NCI-H774 (cell line): ENCODE measurements around the gene PSAT1.

Experiments
- DNase-seq: peaks from one replicate; lab custom pipeline; 2025; lab: John Stamatoyannopoulos, UW

PSAT1 gene

DNA sequence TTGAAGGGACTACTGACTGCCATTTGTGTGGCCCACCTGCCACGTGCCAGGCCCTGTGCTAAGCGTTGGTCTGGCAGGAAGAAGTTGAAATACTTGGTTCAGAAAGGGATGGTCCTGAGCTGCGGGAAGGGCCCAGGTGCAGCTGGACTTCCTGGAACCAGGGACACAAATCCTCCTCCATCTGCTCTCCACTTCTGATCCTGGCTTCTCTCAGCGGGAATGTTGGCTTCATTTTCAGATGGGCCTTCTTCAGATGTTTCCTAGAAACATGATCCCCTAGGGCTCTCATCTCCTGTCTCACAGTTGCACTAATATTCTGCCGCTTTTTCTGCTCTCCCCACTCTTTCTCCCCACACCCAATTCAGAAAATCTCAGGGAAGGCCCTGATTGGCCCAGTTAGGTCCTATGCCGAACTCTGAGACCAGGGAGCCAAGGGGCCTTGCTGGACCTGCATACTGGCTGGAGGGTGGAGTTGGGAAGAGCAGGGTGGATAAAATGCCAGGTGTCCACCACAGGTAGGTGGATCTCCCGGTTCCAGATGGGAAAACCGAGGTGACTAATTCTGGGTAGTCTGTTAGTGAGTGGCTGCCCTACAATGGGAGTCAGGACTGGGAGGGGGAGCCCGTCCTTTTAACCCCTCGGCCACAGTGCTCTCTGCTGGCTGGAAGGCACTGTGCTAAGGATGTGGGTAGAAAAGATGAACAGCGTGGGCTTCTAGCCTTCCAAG lies 19.4 kb downstream of the PSAT1 start:
- no peak for DNase-seq

DNA sequence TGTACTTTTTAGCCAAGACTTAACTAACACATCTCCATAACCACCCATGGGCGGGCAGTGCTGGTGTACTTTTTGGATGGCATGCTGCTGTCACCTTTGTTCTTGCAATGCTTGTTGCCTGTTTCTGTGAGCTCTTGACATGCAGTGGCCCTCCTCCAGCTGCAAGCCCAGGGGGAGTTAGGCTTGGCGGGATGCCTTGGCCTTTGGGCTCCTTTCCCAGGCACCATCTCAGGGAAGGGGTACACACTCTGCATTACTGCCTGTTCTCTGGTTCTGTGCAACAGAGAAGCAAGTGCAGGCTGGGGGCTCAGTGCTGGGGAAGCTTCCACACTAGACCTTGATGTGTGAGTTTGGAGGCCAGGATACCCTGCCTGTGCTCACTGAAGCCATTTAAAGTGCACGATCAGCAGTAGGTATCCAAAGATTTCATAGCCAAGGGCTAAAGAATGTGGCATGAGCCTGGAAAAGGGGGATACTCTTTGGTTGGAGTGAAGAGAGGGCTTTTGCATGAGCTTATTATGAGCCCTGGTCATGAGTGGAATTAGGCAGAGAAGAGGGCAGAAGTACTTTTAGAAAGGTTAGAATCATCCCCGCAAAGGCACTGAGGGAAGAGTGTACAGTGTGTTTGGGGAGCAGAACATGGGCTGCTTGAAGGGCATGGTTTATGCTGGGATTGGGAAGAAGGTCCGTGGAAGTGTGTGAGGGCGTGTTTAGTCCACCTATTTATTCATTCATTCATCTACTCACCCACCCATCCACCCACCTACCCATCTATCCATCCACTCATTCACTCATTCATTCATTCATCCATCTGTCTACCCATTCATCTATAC lies 22.5 kb downstream of the PSAT1 start:
- no peak for DNase-seq

DNA sequence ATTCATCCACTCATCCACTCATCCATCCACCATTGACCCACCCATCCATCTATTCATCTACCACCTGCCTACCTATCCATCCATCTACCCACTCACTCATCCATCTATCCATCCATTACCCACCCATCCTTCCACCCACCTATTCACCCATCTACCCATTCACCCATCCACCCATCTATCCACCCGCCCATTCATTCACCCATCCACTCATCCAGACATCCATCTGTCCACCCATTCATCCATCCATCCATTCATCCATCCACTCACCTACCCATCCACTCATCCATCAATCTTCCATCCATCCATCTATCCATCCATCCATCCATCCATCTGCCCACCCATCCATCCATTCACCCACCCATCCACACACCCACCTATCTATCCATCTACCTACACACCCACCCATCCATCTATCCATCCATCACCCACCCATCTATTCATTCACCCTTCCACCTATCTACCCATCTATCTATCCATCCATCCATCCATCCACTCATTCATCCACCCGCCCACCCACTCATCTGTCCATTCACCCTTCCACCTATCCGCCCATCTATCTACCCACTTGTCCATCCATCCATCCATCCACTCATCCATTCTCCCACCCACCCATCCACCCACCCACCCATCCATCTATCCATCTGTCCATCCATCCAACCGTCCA lies 23.2 kb downstream of the PSAT1 start:
- no peak for DNase-seq

DNA sequence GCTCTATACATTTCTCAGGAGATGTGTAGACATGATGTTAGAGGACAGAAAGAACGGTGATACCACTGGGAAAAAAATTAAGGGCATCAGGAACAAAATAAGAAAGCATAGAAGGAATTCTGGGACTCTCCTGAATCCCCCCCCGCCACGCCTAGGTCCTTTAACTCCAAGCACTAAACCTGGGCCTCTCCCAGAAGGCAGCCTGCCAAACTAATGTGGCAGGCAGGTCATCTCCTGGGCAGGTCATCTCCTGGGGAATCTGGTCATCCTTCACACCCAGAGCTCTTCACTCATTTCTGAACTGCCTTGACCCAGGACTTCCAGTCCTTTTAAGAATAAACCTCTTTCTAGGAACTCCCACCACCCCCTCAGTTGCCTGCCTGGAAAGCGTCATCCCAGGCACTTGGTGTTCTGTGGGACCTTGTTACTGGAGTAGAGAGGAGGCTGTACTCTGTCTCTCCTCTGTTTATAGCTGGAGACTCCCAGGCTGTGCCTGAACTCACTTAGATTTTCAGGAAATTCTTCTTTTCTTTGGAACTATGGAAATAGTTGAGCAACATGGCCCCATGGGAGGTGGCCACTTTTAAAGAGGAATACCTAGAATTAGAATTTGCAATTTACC lies 24.1 kb downstream of the PSAT1 start:
- no peak for DNase-seq

DNA sequence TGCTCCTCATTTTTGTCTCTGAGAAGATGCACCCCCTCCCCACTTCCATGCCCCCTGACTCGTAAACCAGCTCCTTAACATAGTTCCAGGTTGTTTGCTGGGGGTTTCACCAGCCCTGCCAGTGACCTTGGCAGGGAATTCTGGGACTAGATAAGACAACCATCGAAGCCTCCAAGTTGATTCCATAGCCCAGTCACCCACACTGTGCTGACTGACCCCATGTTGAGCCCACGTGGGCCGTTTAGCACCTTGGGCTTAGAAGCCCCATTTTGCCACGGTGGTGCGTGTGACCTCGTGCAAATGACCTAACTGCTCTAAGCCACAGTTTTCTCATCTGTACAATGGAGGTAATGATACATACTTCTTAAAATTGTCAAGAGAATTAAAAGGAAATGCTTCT lies 24.6 kb downstream of the PSAT1 start:
- DNase-seq = no peak

DNA sequence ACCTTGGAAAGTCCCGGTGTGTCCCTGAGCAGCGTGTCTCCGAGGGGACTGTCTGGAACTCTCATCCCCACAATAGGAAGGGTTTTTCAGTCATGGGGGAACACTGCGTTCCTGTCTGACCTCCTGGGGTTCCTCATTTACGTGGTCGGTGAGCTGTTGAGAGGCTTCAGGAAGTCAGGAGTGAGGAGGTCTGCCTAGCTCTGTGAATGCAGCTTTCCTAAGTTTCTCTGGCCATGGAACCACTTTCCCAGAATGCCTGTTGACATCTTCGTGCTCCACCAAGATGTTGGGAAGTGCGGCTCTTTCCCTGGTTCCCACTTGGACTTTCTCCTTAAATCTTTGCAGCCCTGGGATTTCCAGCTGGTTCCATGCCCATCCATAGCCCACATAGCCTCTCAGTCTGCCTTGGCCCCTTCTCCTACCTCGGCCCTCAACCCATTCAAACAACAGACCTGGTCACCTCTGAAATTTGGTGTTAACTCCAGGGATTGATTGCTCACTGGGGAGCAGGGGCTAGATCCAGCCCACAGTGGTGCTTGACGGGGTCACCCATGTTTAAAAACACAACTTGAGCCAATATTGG lies 27.2 kb downstream of the PSAT1 start:
- no peak for DNase-seq

DNA sequence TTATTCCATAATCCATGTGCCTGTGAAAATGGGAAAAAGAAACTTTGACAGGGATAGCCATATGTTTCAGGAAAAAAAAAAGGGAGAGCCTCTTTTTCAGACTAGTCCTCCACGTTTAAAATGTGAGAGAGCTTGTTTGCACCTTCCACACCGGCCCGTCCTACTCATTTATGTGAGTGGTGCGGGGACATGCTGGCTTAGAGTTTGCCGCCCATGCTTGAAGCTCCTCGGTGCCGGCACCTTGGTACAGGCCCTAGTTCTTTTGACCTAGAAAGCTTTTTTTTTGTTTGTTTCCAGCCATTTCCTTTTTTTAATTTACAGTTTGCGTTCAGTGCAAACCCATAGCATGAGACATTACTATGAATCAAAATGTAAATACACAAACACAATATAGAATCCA lies 27.8 kb downstream of the PSAT1 start:
- DNase-seq = no peak

DNA sequence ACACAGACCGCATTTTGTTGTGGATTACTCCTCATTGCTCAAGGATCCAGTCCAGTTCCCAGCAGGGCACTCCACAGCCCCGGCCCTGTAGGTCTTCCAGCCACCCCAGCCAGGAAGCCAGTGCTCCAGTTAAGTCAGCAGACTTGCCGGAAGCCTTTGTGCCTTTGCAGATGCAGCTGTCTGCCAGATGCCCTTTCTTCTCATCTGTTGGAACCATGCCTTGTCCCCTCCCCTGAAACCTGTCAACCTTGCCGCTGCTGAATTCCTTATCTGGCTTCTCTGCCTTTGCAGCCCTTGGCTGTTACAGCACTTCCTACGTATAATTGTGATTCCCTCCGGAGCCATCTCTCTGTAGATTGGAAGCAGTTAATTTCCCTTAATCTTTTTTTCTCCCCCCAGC lies 28.4 kb downstream of the PSAT1 start:
- DNase-seq = no peak

DNA sequence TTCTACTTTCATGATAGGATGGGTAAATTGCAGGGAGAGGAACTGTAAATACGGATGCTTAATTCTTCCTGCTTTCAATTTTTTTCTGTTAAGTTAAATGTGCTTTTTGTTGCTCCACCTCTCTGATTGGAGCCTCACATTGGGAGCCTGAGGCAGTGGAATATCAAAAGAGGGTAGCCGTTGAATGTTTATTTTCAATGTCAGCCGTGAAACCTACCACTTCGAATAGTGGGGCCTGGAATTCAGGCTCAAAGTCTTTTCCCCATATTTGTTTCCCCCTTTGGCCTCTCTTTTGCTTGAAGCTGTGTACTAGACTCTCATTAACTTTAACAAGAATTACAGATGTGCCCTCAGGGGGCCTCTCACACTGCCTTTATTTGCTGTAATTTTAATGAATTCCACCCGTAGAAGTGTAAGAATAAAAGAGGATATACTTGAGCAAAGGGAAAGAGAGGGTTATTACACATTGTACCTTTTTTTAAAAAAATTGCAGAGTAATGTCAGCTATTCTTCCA lies 29.0 kb downstream of the PSAT1 start:
- DNase-seq = no peak

DNA sequence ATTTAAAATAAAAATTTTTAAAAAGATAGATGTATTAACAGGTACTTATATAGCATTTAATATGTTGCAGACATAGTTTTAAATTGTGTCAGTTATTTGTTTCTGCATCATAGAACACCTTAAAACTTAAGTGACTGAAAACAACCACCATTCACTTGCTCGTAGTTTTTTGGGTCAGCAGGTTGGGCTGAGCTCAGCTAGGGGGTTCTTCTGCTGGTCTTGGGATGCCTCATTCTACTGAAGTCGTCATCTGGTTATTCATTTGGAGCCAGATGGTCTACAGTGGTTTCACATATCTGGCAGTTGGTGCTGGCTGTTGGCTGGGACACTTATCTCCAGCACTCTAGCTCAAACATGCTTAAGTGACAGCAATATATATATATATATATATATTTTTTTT lies 29.6 kb downstream of the PSAT1 start:
- DNase-seq = no peak

DNA sequence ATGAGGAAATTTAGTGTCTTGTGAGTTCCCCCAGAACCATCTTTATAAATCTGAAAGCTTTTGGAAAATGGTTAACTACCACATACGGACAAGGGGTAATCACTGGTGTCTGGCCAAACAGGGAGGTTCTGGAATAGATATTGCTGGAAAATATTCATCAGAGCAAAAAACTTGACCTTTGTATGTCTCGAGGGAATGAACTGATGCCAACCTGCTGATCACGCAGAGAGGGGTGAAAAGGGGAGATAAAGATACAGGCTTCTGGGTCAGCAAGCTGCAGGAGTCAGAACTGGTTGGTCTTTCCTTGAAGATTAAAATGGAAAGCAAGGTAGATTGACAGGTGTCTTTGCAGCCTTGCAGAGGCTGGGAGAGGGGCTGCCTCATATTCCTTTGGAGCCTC lies 35.5 kb downstream of the PSAT1 start:
- no peak for DNase-seq

DNA sequence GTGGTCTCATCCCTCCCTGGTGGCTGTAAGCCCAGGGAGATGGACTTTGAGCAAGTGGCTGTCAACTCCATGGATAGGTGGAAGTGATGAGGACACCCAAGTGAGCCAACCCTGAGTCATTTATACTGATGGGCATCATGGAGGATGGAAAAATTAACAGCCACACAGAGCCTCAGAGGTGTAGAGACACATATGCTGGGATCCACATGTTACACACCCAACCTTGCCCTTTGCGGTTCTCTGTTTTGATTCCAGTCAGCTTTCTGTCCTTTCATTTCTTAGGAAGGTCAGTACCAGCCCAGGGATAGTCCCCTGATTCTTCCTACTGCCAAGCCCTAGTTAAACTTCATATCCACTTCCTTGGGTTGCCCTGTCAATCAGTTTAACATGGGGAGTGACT lies 51.9 kb downstream of the PSAT1 start:
- no peak for DNase-seq

DNA sequence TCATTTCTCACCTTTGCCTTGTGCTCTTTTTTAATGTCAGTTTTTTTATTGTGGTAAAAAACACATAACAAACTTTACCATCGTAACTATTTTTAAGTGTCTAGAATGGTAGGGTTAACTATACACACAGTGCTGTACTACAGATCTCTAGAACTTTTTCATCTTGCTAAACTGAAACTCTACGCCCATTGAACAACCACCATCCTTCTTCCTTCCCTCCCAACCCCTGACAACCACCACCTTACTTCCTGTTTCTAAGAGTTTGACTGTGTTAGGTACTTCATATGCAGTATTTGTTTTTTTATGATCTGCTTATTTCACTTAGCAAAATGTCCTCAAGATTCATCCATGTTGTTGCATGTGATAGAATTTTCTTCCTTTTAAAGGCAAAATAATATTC lies 54.9 kb downstream of the PSAT1 start:
- no peak for DNase-seq

DNA sequence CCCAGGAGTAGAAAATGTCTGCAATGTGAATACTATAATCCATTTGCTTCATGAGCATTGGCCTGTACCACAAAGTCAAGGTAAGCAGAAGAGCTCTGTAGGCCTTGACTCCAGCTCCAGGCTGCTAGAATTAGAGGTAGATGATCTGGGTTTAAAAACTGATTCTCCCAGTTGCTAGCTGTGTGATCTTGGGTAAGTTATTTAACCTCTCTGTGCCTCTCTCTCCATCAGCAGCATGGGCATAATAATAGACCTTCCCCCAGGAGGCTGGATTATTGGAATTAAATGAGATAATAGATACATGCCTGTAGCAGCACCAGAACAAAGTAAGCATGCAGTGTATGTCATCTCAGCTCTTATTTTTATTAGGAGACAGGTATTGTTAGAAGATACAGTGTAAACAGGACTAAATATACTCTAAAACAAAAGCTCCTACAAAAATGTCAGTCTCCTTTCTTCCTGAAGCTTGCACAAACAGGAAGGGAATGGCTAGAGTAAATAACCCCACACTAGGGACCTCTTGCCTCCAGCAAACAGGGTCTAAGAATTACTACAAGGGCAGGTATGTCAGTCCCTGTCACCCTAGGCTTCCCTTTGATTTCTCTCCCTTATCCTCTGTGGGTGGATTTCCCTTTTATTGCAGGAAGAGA lies 57.5 kb downstream of the PSAT1 start:
- DNase-seq = no peak

DNA sequence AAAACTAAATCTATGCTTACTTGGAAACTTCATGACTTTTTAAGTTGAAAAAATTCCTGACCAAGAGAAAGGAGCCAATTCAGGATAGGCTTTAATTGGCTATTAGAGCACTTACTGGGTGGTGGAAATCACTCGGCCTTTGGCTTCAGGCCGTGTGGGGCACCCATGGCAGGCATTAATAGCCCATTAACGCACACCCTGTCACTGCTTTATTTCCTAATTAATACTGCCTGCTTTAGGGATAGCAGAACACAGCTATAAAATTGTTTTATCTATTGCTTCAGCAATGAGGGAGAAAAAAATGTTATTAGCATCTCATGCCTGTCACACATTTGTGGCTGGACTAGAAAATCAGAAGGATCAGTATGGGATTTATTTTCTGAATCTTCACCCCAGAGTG lies 58.1 kb downstream of the PSAT1 start:
- DNase-seq = no peak

DNA sequence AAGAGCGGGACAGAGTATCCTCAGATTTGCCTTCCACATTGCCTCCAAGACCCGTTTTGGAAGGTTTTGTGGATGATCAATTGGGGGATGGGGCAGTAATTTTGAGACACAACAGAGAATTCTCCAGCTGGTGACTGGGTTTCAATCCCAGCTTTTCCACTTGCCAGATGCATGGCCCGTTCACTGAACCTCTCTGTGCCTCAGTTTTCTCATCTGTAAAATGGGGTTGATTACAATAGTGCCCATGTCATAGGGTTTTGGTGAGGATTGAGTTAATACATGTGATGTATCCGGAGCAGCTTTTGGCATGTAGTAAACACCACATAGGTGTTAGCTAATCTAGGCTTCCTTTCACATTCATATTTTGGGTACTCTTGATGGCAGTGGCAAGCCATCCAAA lies 59.7 kb downstream of the PSAT1 start:
- no peak for DNase-seq

DNA sequence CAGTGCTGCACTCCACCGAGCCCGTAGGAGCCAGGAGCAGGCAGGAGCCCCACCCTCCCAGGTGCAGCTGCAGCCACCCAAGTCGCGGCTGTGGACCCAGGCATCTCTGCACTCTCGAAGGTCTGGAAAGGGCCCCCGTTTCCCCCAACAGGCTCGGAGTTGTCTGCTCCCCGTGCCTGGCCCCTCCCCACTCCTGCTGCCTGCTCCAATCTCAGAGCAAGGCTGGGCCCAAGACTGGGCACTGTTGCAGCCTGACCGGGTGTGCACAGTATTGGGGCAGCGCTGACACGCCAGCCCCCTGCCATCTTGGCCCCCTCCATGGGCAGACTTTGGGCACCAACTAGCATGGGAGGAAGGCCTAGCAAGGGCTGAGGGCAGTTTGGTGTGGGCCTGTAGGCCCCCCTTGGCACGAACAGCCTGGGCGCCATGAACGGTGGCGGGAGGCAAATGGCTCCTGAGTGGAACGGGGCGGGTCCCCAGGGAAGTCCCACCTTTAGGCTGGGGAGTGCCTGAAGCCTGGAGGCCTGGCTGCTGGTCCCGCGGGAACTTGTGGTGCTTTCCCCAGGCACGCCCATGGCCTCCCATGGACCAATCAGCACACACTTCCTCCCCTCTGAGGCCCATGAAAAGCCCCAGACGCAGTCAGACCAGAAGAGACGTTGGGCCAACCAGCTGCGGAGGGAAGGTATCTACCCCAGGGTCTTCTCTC lies 60.4 kb downstream of the PSAT1 start:
- DNase-seq = no peak

DNA sequence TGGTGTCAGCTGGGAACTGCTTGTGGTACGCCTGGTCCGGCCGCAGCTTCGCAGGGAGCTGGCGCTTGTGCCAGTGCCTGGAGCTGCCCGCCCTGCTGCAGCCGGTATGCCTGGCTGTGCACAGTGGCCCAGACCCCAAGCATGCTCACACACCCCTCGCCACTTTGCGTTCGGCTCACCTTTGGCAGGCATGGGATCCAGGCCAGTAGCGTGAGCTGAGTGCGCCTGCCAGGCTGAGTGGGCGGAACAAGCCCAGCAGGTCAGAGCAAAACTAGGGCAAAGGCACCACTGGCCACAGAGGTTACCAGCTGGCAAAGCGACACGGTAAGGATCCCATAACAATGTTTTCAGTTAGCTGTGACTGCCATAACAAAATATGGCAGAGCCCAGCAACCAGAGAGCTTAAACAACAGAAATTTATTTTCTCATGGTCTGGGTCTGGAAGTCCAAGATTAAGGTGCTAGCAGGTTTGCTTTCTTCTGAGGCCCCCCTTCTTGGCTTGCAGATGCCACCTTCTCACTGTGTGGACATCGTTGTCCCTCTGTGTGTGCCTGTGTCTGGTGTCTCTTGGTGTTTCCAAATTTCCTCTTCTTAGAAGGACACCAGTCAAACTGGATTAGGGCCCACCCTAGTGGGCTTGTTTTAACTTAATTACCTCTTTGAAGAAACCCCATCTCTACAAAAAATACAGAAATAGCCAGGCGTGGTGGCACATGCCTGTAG lies 61.6 kb downstream of the PSAT1 start:
- DNase-seq = no peak

DNA sequence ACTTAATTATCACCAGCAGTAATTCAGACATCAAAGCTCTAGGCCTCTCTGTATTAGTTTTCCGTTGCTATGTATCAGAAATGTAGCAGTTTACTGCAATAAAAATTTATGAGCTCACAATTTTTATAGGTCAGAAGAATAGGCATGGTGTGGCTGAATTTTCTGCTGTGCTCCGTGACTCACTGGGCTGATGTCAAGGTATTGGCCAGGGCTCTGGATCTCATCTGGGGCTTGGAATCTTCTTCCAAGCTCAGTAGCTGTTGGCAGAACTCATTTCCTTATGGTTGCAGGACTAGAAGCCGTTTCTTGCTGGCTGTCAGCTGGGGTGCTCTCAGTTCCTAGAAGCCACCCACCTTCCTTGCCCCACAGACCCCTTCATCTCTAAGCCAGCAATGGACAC lies 66.3 kb downstream of the PSAT1 start:
- no peak for DNase-seq
